Measurements from ENCODE around the gene ZNF592.
A peak's percentile ranks its signal among the peaks of the same experiment; 100 is the strongest.

Gene ZNF592

GRCh38 chr15:84816694-84817465 lies 68.5 kb downstream of the ZNF592 start, which contains the start of gene ALPK3:
ALPK3 (plus strand) TSS chr15:84817356; CDS start chr15:84817453, 97 bp downstream.
- Mint-ChIP-seq H3K27ac (peak within 1 kb of the TSS; percentile 79 to 97 (median 91)), H3K27me3 (ENCODE audit: low read depth) (no peaks in the 10 kb centered on the region), H3K4me3 (peak within 1 kb of the TSS; percentile 62 to 94 (median 87)), H3K4me1 (peaks cover 51% of the 10 kb centered on the region), H3K9me3 (no peaks in the 10 kb centered on the region), H3K36me3 (ENCODE audit: low read depth) (no peaks in the 10 kb centered on the region)
- no peak for TF ChIP-seq CTCF (IDR thresholded peaks at IDR 0.05; ENCODE audit: unreplicated experiment in 3 of 3)

GRCh38 chr15:84817466-84818081 lies 69.2 kb downstream of the ZNF592 start:
- no peak for TF ChIP-seq CTCF (IDR thresholded peaks at IDR 0.05; ENCODE audit: unreplicated experiment in 3 of 3)
- H3K27me3 Mint-ChIP-seq (ENCODE audit: low read depth): no peaks in the 10 kb centered on the region
- H3K9me3 Mint-ChIP-seq: no peaks in the 10 kb centered on the region
- H3K4me1 Mint-ChIP-seq: peaks cover 58% of the 10 kb centered on the region
- H3K36me3 Mint-ChIP-seq (ENCODE audit: low read depth): no peaks in the 10 kb centered on the region
- peak overlapping the region; percentile 79 to 97 (median 91) for H3K27ac Mint-ChIP-seq
- H3K4me3 Mint-ChIP-seq: peak overlapping the region; percentile 62 to 94 (median 87)

- H3K4me3 Mint-ChIP-seq: peak overlapping the region; percentile 62 to 94 (median 87)
- H3K36me3 Mint-ChIP-seq (ENCODE audit: low read depth): no peaks in the 10 kb centered on the region
- H3K27ac Mint-ChIP-seq: peak overlapping the region; percentile 79 to 97 (median 91)
- no peak for TF ChIP-seq CTCF (IDR thresholded peaks at IDR 0.05; ENCODE audit: unreplicated experiment in 3 of 3)
- no peaks in the 10 kb centered on the region for H3K27me3 Mint-ChIP-seq (ENCODE audit: low read depth)
- peaks cover 67% of the 10 kb centered on the region for H3K4me1 Mint-ChIP-seq
- no peaks in the 10 kb centered on the region for H3K9me3 Mint-ChIP-seq
Observed at GRCh38 chr15:84818261-84819131, 70.1 kb downstream of the ZNF592 start.

GRCh38 chr15:84819291-84819768 lies 70.9 kb downstream of the ZNF592 start:
- Mint-ChIP-seq H3K4me3 (peak overlapping the region; percentile 47 to 94 (median 87)), H3K4me1 (peaks cover 74% of the 10 kb centered on the region), H3K9me3 (no peaks in the 10 kb centered on the region), H3K36me3 (ENCODE audit: low read depth) (no peaks in the 10 kb centered on the region), H3K27me3 (ENCODE audit: low read depth) (no peaks in the 10 kb centered on the region), H3K27ac (peak overlapping the region; percentile 79 to 97 (median 91))
- peak in 2 of 3 experiments; percentile 12 to 29 for TF ChIP-seq CTCF (IDR thresholded peaks at IDR 0.05; ENCODE audit: unreplicated experiment in 3 of 3)

- H3K36me3 Mint-ChIP-seq (ENCODE audit: low read depth): no peaks in the 10 kb centered on the region
- H3K9me3 Mint-ChIP-seq: no peaks in the 10 kb centered on the region
- peak overlapping the region in 2 of 3 experiments; percentile 91 to 97 for H3K27ac Mint-ChIP-seq
- H3K27me3 Mint-ChIP-seq (ENCODE audit: low read depth): no peaks in the 10 kb centered on the region
- H3K4me3 Mint-ChIP-seq: peak overlapping the region in 2 of 3 experiments; percentile 87 to 94
- H3K4me1 Mint-ChIP-seq: peaks cover 78% of the 10 kb centered on the region
- TF ChIP-seq CTCF (IDR thresholded peaks at IDR 0.05; ENCODE audit: unreplicated experiment in 3 of 3): no peak
Observed at GRCh38 chr15:84819791-84820190, 71.4 kb downstream of the ZNF592 start.

All from nephron (organoid).